ENCODE data around the gene LHFPL4. TPM values are rescaled to one million over a fixed set of nuclear protein-coding genes. Genes with fewer than 3 reads are reported as not detected.
A peak's percentile ranks its signal among the peaks of the same experiment; 100 is the strongest.

LHFPL4 gene
- polyA plus RNA-seq, 3 donors, result 0.03 TPM; not detected in 1

DNA sequence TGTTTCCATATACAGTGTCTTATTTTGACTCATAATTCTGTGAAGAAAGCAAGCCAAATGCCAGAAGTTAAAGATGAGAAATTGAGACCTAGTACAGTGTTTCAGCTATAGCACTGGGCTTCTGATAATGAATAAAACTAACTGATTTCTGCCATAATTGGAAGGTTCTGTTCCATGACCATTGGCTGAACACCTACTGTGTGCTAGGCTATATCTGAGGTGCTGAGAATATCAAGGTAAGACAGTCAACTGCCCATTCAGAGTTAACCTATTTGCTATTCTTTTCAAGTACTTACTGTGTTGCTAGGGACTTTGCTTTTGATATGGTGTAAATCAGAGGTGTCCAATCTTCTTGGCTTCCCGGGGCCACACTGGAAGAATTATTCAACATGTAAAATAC, 73.4 kb downstream of the LHFPL4 start:
- DNase-seq (ENCODE audit: low read depth in 3 of 3, low spot score in 2 of 3), result no peak

DNA sequence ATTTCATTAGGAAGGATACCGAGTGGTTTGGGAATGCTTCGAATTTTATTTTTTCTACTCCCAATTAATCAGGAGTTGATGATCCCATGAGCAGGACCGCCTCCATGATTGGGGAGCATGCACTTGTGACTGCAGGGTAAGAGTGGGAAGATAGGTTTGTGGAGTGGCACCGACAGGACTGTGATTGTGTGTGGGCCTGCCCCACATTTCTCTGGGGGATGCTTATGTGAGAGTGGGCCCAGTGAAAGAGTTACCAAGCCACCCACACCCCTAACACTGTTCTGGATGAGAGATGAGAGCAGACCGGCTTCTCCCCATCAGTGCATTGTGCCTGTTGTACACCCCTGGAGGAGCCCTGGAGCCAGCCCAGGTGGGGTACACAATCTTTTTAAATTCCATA, 76.7 kb downstream of the LHFPL4 start:
- DNase-seq (ENCODE audit: low read depth in 3 of 3, low spot score in 2 of 3), result peak in 1 of 3 donors; percentile 10

DNA sequence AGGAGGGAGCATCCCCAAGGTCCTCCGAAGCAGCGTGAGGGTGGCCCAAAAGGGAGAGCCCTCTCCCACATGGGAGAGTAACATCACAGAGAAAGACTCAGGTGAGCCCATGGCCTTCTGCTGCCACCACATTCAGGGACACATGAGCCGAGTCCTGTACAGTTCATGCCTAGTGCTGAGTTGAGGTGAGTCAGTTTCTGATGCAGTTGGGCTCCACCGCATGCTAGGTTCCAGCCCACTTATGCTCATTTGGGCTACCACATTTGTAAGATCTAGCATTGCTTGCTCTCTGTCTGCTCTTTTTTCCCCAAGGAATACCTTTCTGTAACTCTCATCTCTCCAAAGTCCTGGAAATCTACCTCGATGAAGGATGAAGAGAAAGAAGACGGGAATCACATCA, 79.1 kb downstream of the LHFPL4 start:
- no peak for DNase-seq (ENCODE audit: low read depth in 3 of 3, low spot score in 2 of 3)

DNA sequence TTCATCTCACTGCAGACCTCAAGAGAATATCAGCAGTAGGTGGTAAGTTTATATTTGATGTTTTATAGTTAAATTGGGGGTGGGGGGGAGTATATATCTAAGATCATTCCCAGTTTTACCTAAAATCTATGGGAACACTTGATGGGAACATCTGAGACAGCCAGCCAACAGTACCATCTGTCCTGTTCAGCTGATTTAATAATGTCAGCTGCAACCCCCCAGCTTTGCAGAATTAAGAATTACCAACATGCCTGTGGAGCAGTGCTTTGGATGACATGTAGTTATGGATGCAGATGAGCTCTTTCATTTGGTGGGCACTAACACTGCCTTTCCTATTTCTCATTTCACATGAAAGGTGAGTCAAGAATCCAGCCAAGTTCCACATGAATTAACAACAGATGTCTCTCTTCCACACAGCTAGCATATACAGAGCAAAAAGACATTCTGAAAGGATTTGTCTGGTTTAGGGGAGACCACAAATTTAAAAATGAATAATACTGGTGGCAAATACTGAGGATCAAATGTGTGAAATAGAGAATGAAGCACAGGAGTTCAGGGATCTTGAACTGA, 80.0 kb downstream of the LHFPL4 start:
- no peak for DNase-seq (ENCODE audit: low read depth in 3 of 3, low spot score in 2 of 3)

DNA sequence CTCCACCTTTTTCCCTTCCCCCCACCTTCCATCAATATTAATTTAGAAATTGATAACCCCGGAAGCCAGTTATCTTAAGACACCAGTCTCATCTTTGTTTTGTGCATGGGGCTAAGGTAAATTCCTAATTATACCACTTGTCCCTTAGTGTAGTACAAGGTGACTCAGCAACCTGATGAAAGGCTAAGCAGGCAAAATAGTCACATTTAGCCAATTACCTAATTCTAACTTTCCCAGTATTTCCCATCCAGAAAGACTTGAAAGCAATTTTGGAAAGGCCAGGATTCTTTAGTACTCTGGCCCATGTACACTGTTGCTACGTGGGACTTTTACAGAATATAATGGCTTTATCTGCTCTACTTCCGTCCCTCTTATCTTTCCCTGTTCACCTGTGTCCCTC, 83.6 kb downstream of the LHFPL4 start:
- no peak for DNase-seq (ENCODE audit: low read depth in 3 of 3, low spot score in 2 of 3)

DNA sequence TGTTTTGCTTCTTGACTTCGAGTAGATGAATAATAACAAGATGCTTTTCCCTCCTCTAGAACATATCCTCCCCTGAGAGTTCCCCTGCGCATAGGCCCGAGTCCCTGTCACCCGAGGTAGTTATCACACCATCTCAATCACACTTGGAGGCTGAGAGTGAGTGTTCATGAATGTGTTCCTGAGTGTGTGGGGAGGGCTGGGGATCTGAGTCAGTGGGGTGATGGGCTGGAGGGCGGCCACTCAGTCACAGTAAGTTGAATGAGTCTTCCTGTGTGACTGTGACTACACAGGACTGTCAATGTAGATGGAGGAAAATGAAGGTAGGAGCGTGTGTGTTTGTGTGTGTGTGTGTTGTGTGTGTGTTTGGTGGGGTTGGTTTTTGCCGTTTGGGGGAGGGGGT, 85.2 kb downstream of the LHFPL4 start:
- no peak for DNase-seq (ENCODE audit: low read depth in 3 of 3, low spot score in 2 of 3)

DNA sequence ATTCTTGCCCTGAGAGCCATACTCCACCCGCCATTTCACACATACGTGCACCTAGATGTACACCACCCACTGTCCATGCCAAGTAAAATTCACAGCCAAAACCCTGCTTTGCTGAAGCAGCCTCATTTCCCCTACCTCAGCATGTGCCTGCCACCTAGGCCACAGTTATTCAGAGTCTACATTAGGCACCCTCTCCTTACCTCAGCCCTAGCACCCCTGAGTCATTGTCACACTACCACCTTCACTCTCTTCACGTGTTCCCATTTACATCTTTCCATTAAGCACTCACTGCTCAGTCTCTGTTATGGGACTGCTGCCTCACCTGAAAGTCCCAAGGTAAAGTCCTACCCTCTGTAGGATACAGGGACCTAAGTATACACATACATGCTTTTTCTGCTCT, 86.2 kb downstream of the LHFPL4 start:
- no peak for DNase-seq (ENCODE audit: low read depth in 3 of 3, low spot score in 2 of 3)

DNA sequence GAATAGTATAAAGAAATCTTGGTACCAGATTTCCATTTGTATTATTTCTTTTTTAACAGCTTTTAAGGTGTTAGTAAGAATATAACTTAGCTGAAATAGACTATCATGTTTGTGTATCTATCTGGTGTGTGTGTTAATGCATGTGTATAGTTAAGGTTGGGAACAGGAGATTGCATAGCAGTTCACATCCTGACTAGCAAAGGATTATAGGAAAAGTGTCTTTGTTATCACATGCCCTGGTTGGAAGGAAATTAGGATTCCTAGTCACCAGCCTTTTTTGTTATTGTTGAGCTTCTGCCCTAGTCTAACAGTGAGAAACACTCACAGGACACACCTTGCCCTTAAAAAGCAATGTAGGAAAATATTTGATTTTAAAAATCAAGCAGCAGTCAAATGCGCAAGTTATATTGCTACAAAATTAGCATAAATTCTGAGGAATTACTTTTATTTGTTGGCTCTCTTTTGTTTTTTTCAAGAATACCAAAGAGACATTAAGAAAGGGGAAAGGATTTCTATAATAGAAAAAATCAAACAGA, 98.0 kb downstream of the LHFPL4 start:
- DNase-seq (ENCODE audit: low read depth in 3 of 3, low spot score in 2 of 3), result no peak

DNA sequence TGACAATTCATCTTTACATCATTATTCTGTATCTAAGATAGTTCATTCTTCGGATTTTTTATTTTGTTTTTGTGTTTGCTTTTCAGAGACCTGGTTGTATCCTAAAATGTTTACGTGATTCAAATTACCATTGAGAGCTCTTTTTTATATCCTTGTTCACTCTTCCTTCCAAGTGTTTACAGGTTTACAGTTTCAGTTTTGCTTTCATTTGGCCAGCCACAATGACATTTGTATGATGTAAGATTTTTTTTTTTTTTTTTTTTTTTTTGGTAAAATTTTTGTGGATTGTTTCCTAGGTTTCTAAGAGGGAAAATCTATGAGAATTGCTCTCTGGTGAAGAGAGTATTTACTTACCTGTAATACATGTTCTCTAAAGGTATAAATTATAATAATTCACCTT, 101.2 kb downstream of the LHFPL4 start:
- no peak for DNase-seq (ENCODE audit: low read depth in 3 of 3, low spot score in 2 of 3)

DNA sequence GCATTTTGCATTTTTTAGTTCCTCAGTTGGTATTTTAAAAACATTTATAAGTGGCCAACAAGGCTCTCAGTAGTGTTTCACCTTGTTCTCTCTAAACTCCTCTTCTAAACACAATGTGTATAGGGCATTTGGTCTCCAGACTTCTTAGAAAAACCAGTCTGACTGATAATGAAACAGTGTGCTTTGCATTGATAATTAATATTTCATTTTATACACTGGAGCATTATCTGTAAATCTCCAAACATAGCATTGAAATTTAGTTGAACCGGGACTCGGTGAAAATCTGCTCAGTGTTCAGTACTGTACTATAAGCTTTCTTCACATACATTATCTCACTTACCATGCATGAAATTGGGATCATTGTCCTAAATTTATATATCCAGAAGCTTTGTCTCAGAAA, 102.6 kb downstream of the LHFPL4 start:
- DNase-seq (ENCODE audit: low read depth in 3 of 3, low spot score in 2 of 3), result no peak

DNA sequence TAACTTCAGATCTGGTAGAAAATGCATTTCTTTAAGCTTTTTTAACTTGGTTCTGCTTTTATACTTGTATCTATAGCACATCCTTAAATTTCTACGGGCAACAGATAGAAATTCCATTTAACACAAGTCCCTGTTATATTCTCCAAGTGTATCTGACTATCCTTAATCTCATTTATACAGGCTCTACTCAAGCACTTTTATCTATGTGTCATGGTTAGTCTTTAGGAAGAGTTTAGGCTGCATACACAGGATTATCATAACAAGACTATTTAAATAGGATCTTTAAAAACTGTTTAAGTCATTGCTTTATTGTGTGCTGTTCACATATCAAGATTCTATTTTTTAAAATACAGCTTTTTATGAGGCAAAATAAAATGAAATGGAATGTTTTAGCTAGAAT, 103.5 kb downstream of the LHFPL4 start:
- no peak for DNase-seq (ENCODE audit: low read depth in 3 of 3, low spot score in 2 of 3)

DNA sequence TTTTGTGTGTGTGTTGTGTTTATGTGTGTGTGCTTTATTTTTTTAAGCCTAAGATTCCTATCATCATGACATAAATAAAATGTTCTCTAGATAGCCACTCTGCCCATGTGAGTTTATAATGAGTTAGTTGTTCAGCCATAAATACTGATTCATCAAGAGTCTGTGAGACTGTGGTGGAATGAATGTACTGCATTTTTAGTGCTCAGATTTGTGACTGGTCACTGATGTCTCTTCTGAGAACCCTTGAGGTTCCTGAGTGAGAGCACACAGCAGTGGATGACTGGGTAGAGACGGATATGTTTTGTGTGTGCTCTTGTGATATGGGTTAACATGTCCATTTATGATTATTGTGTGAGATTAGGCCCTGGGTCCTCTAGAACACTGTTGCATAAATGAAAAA, 105.0 kb downstream of the LHFPL4 start:
- DNase-seq (ENCODE audit: low read depth in 3 of 3, low spot score in 2 of 3), result no peak

Other genes starting within 250 kb of the LHFPL4 start
- 10 to 100 TPM; 60.9 to 71.0 (median 64.7) TPM for gene THUMPD3, start 190.8 kb downstream of the LHFPL4 start, polyA plus RNA-seq (ENCODE audit: insufficient read length in 3 of 3)
- 100 to 1,000 TPM; 101 to 106 (median 105) TPM for gene SETD5, start 156.2 kb downstream of the LHFPL4 start, polyA plus RNA-seq (ENCODE audit: insufficient read length in 3 of 3)
- 10 to 100 TPM; 33.2 to 34.9 (median 34.2) TPM for gene MTMR14, start 95.7 kb upstream of the LHFPL4 start, polyA plus RNA-seq (ENCODE audit: insufficient read length in 3 of 3)
- gene CPNE9, start 150.0 kb upstream of the LHFPL4 start, polyA plus RNA-seq (ENCODE audit: insufficient read length in 3 of 3), result under 1 TPM; 0.07 to 0.14 (median 0.10) TPM
- 10 to 100 TPM; 18.2 to 20.7 (median 19.1) TPM for gene BRPF1, start 177.9 kb upstream of the LHFPL4 start, polyA plus RNA-seq (ENCODE audit: insufficient read length in 3 of 3)
- gene OGG1, start 196.1 kb upstream of the LHFPL4 start, polyA plus RNA-seq (ENCODE audit: insufficient read length in 3 of 3), result 10 to 100 TPM; 44.4 to 56.8 (median 50.9) TPM
- gene CAMK1, start 216.1 kb upstream of the LHFPL4 start, polyA plus RNA-seq (ENCODE audit: insufficient read length in 3 of 3), result 10 to 100 TPM; 18.6 to 20.8 (median 20.4) TPM
- gene TADA3, start 238.7 kb upstream of the LHFPL4 start, polyA plus RNA-seq (ENCODE audit: insufficient read length in 3 of 3), result 10 to 100 TPM; 56.7 to 61.5 (median 60.5) TPM
- 100 to 1,000 TPM; 146 to 156 (median 154) TPM for gene ARPC4, start 239.3 kb upstream of the LHFPL4 start, polyA plus RNA-seq (ENCODE audit: insufficient read length in 3 of 3)